Measurements from ENCODE around the gene ABCB8. TPM values are rescaled to one million over a fixed set of nuclear protein-coding genes. Genes with fewer than 3 reads are reported as not detected.

Gene ABCB8
- total RNA-seq, 2 experiments from 2014 or later = 57.0 to 62.2 TPM

GRCh38 chr7:151063212-151063561, 34.9 kb downstream of the ABCB8 start:
- ChIA-PET POLR2A (interaction anchor here (0.7 kb wide), 1 partner anchor 44 kb away, joined by 5 read pairs; no protein-coding TSS in a partner anchor), CTCF (no interaction called here)
- H3K27ac Mint-ChIP-seq = no peak overlapping the region
- Histone ChIP-seq H3K27me3 (ENCODE audit: control insufficient read depth in 1 of 2, insufficient read depth in 2 of 2, low read length in 2 of 2) (no peaks in the 10 kb centered on the region), H3K9me3 (ENCODE audit: control insufficient read depth in 1 of 2, insufficient read depth in 1 of 2, low read length in 2 of 2) (no peaks in the 10 kb centered on the region), H3K4me3 (ENCODE audit: low read length) (no peak overlapping the region), H3K36me3 (ENCODE audit: insufficient read depth, low read length) (peaks cover 41% of the 10 kb centered on the region), H3K4me1 (ENCODE audit: insufficient read depth, low read length) (peaks cover 31% of the 10 kb centered on the region), H3K27ac (ENCODE audit: low read depth in 1 of 2, low read length in 2 of 2) (no peak overlapping the region)
- H3K36me3 Mint-ChIP-seq (ENCODE audit: low read depth) = peaks cover 36% of the 10 kb centered on the region
- no peak for ATAC-seq (ENCODE audit: poor library complexity)
- no peak overlapping the region for H3K4me3 Mint-ChIP-seq
- TF ChIP-seq CTCF (IDR thresholded peaks at IDR 0.05) = no peak
- H3K9me3 Mint-ChIP-seq = no peaks in the 10 kb centered on the region
- DNase-seq = no peak
- peaks cover 24% of the 10 kb centered on the region for H3K4me1 Mint-ChIP-seq (ENCODE audit: low read depth)
- intact Hi-C loops (cut with DNase I, micrococcal nuclease) = no loop called here
- no peaks in the 10 kb centered on the region for H3K27me3 Mint-ChIP-seq

GRCh38 chr7:151064454-151064853, 36.2 kb downstream of the ABCB8 start:
- Histone ChIP-seq H3K27me3 (ENCODE audit: control insufficient read depth in 1 of 2, insufficient read depth in 2 of 2, low read length in 2 of 2) (no peaks in the 10 kb centered on the region), H3K4me1 (ENCODE audit: insufficient read depth, low read length) (peaks cover 20% of the 10 kb centered on the region), H3K4me3 (ENCODE audit: low read length) (no peak overlapping the region), H3K9me3 (ENCODE audit: control insufficient read depth in 1 of 2, insufficient read depth in 1 of 2, low read length in 2 of 2) (no peaks in the 10 kb centered on the region), H3K27ac (ENCODE audit: low read depth in 1 of 2, low read length in 2 of 2) (no peak overlapping the region), H3K36me3 (ENCODE audit: insufficient read depth, low read length) (peaks cover 51% of the 10 kb centered on the region)
- ChIA-PET POLR2A (no interaction called here), CTCF (no interaction called here)
- Mint-ChIP-seq H3K27ac (no peak overlapping the region), H3K9me3 (no peaks in the 10 kb centered on the region), H3K4me1 (ENCODE audit: low read depth) (peaks cover 14% of the 10 kb centered on the region), H3K36me3 (ENCODE audit: low read depth) (peaks cover 36% of the 10 kb centered on the region), H3K27me3 (no peaks in the 10 kb centered on the region), H3K4me3 (no peak overlapping the region)
- DNase-seq = no peak
- TF ChIP-seq CTCF (IDR thresholded peaks at IDR 0.05) = no peak
- intact Hi-C loops (cut with DNase I, micrococcal nuclease) = no loop called here
- no peak for ATAC-seq (ENCODE audit: poor library complexity)

- Mint-ChIP-seq H3K9me3 (no peaks in the 10 kb centered on the region), H3K27ac (no peak overlapping the region), H3K4me3 (no peak overlapping the region), H3K27me3 (no peaks in the 10 kb centered on the region), H3K4me1 (ENCODE audit: low read depth) (peaks cover 14% of the 10 kb centered on the region), H3K36me3 (ENCODE audit: low read depth) (peaks cover 38% of the 10 kb centered on the region)
- TF ChIP-seq CTCF (IDR thresholded peaks at IDR 0.05) = no peak
- H3K4me3 ChIP-seq (ENCODE audit: low read length) = no peak overlapping the region
- ChIA-PET CTCF (no interaction called here), POLR2A (no interaction called here)
- H3K27me3 ChIP-seq (ENCODE audit: control insufficient read depth in 1 of 2, insufficient read depth in 2 of 2, low read length in 2 of 2) = no peaks in the 10 kb centered on the region
- H3K27ac ChIP-seq (ENCODE audit: low read depth in 1 of 2, low read length in 2 of 2) = no peak overlapping the region
- ATAC-seq (ENCODE audit: poor library complexity) = no peak
- H3K36me3 ChIP-seq (ENCODE audit: insufficient read depth, low read length) = peaks cover 56% of the 10 kb centered on the region
- H3K4me1 ChIP-seq (ENCODE audit: insufficient read depth, low read length) = peaks cover 18% of the 10 kb centered on the region
- no peak for DNase-seq
- no peaks in the 10 kb centered on the region for H3K9me3 ChIP-seq (ENCODE audit: control insufficient read depth in 1 of 2, insufficient read depth in 1 of 2, low read length in 2 of 2)
- intact Hi-C loops (cut with DNase I, micrococcal nuclease) = no loop called here
Observed at GRCh38 chr7:151064993-151065392, 36.7 kb downstream of the ABCB8 start.
